ENCODE measurements around the gene PRR12.

- no peak for TF ChIP-seq POLR2AphosphoS5 (IDR thresholded peaks at IDR 0.05; ENCODE audit: low read depth, low read length)
- TF ChIP-seq, protein P1, sequence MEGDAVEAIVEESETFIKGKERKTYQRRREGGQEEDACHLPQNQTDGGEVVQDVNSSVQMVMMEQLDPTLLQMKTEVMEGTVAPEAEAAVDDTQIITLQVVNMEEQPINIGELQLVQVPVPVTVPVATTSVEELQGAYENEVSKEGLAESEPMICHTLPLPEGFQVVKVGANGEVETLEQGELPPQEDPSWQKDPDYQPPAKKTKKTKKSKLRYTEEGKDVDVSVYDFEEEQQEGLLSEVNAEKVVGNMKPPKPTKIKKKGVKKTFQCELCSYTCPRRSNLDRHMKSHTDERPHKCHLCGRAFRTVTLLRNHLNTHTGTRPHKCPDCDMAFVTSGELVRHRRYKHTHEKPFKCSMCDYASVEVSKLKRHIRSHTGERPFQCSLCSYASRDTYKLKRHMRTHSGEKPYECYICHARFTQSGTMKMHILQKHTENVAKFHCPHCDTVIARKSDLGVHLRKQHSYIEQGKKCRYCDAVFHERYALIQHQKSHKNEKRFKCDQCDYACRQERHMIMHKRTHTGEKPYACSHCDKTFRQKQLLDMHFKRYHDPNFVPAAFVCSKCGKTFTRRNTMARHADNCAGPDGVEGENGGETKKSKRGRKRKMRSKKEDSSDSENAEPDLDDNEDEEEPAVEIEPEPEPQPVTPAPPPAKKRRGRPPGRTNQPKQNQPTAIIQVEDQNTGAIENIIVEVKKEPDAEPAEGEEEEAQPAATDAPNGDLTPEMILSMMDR (IDR thresholded peaks at IDR 0.05): no peak
- no peak for TF ChIP-seq REST (IDR thresholded peaks at IDR 0.05; ENCODE audit: insufficient read depth in 1 of 2, low read depth in 2 of 2, low read length in 1 of 2)
- no peak for TF ChIP-seq TCF7L2 (IDR thresholded peaks at IDR 0.05; ENCODE audit: low read depth, low read length)
- TF ChIP-seq SIN3A (IDR thresholded peaks at IDR 0.05; ENCODE audit: borderline replicate concordance, insufficient read depth, low read depth, low read length): no peak
These were observed 3.8 kb upstream of the PRR12 start for GRCh38 chr19:49587227-49587626.
